Measurements from ENCODE around the gene DTL.
A peak's percentile ranks its signal among the peaks of the same experiment; 100 is the strongest.
"Not testable (repeated sequence)": the region's sequence is repeated elsewhere in the genome, so short reads cannot be mapped to it uniquely, and the experiment has no call there.

The DTL gene

GRCh38 chr1:212021563-212021962 is 14.0 kb upstream of the DTL start:
- no peak overlapping the region for H3K4me3 ChIP-seq (ENCODE audit: low read depth, low read length)
- DNase-seq (ENCODE audit: low read depth): no peak
- TF ChIP-seq CTCF (IDR thresholded peaks at IDR 0.05; ENCODE audit: insufficient read depth, low read depth, low read length, missing control alignments): no peak

DNA sequence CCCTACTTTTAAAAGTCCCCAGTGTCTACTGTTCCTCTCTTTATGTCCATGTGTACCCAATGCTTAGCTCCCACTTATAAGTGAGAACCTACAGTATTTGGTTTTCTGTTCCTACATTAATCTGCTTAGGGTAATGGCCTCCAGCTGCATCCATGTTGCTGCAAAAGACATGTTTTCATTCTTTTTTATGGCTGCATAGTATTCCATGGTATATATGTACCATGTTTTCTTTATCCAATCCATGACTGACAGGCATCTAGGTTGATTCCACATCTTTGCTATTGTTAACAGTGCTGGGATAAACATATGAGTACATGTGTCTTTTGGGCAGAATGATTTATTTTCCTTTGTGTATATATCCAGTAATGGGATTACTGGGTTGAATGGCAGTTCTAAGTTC is 12.6 kb upstream of the DTL start:
- H3K4me3 ChIP-seq (ENCODE audit: low read depth, low read length); DNase-seq (ENCODE audit: low read depth): not testable (repeated sequence)

DNA sequence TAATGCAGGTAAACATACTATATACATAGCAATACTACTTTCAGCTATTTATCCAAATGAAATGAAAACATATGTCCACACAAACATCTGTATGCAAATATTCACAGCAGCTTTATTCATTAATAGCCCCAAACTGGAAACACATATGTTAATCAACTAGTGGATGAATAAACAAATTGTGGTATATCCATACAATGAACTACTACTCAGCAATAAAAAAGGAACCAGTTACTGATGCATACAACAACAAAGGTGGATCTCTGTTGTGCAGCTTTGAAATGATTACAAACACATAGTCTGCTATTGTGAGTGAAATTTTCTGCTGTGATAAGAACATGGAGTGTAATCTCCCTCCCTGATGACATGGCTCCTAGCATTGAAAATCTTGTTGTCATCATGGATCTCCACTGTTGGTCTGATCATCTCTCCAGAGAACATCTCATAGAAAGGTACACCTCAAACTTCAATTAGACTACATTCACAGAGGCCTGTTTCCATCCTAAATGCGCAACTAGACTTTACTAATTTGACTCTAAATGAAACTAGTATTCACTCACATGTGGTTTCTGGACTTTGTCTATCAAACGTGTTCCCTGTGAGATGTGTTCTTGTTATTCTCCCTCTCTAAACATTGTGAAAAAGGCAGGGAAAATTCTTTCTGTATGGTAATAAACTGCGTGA is 10.9 kb upstream of the DTL start:
- no peak for DNase-seq (ENCODE audit: low read depth)
- no peak for TF ChIP-seq CTCF (IDR thresholded peaks at IDR 0.05; ENCODE audit: insufficient read depth, low read depth, low read length, missing control alignments)
- no peak overlapping the region for H3K4me3 ChIP-seq (ENCODE audit: low read depth, low read length)

- not testable (repeated sequence) for H3K4me3 ChIP-seq (ENCODE audit: low read depth, low read length); DNase-seq (ENCODE audit: low read depth)
These were observed 7.8 kb upstream of the DTL start for GRCh38 chr1:212027727-212028126.

GRCh38 chr1:212030936-212031528 is 4.5 kb upstream of the DTL start:
- H3K4me3 ChIP-seq (ENCODE audit: low read depth, low read length): no peak overlapping the region
- no peak for DNase-seq (ENCODE audit: low read depth)
- no peak for TF ChIP-seq CTCF (IDR thresholded peaks at IDR 0.05; ENCODE audit: insufficient read depth, low read depth, low read length, missing control alignments)

- no peak for DNase-seq (ENCODE audit: low read depth)
- no peak for TF ChIP-seq CTCF (IDR thresholded peaks at IDR 0.05; ENCODE audit: insufficient read depth, low read depth, low read length, missing control alignments)
- peak overlapping the region; percentile 88 for H3K4me3 ChIP-seq (ENCODE audit: low read depth, low read length)
These were observed 929 bp upstream of the DTL start for GRCh38 chr1:212034516-212035122.

DNA sequence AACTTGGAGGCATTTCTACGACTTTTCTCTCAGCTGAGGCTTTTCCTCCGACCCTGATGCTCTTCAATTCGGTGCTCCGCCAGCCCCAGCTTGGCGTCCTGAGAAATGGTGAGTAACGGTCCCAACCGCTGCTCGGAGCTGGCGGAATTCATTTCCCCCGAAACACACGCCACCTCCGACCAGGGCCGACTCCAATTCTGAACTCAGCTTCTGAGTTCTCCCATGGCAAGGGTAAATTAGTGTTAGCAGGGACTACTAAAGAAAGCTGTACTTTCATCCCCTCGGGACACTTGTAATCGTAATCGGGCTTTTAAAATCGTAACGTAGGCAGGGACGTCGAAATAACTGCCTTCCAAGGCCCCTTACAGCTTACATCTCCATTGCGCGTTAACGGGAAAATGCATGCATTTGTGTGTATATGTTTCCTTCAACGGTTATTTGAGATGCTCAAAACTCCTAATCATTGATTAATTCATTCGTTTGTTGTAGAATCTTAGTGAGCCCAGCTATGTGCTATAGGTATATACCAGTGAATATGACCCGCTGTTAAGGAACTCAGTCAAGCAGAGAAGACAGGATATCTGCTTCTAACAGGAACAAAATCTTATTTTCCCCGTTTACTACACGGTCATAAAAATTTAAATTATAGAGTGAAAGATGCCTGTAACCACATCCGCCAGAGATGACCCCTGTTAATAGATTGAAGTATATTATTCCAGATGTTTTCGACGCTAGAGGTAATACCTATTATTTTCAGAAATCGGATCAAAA is 472 bp downstream of the DTL start:
- H3K4me3 ChIP-seq (ENCODE audit: low read depth, low read length): peak overlapping the region; percentile 82
- DNase-seq (ENCODE audit: low read depth): peak; percentile 18
- no peak for TF ChIP-seq CTCF (IDR thresholded peaks at IDR 0.05; ENCODE audit: insufficient read depth, low read depth, low read length, missing control alignments)

All from GM12865 (cell line).